Measurements from ENCODE around the gene ALDH3A1.
A peak's percentile ranks its signal among the peaks of the same experiment; 100 is the strongest.

Gene ALDH3A1

GRCh38 chr17:19759568-19760549 lies 11.8 kb upstream of the ALDH3A1 start:
- DNase-seq, result no peak

- no peak for DNase-seq
Measured at GRCh38 chr17:19757536-19758180, 9.6 kb upstream of the ALDH3A1 start.

GRCh38 chr17:19756546-19756945 lies 8.4 kb upstream of the ALDH3A1 start:
- no peak for DNase-seq

- DNase-seq, result no peak
Measured at GRCh38 chr17:19755821-19756510, 7.9 kb upstream of the ALDH3A1 start.

GRCh38 chr17:19755392-19755791 lies 7.3 kb upstream of the ALDH3A1 start:
- DNase-seq, result no peak

GRCh38 chr17:19753661-19754463 lies 5.8 kb upstream of the ALDH3A1 start:
- DNase-seq, result no peak

GRCh38 chr17:19753051-19753509 lies 5.0 kb upstream of the ALDH3A1 start:
- peak; percentile 95 for DNase-seq

GRCh38 chr17:19752216-19753050 lies 4.3 kb upstream of the ALDH3A1 start:
- DNase-seq, result no peak

- peak; percentile 48 for DNase-seq
Measured at GRCh38 chr17:19750835-19751234, 2.7 kb upstream of the ALDH3A1 start.

GRCh38 chr17:19750020-19750572 lies 2.0 kb upstream of the ALDH3A1 start:
- no peak for DNase-seq

GRCh38 chr17:19748807-19749193 lies 702 bp upstream of the ALDH3A1 start:
- DNase-seq, result no peak

GRCh38 chr17:19747159-19747719 lies 859 bp downstream of the ALDH3A1 start:
- no peak for DNase-seq

- DNase-seq, result no peak
Measured at GRCh38 chr17:19746517-19746916, 1.6 kb downstream of the ALDH3A1 start.

GRCh38 chr17:19744922-19745757 lies 3.0 kb downstream of the ALDH3A1 start:
- DNase-seq, result peak; percentile 58

- DNase-seq, result no peak
Measured at GRCh38 chr17:19744492-19744891, 3.6 kb downstream of the ALDH3A1 start.

GRCh38 chr17:19743101-19744100 lies 4.7 kb downstream of the ALDH3A1 start:
- no peak for DNase-seq

- DNase-seq, result no peak
Measured at GRCh38 chr17:19742495-19742894, 5.6 kb downstream of the ALDH3A1 start.

- DNase-seq, result no peak
Measured at GRCh38 chr17:19741832-19742457, 6.2 kb downstream of the ALDH3A1 start.

All from NCI-H226 (cell line).